GM18909 (cell line): ENCODE data around the gene STAG1.

Source experiments
- ATAC-seq: cut with Tn5 transposase; IDR thresholded peaks from one replicate; pipeline ENCODE4 v1.9.1; 2021; ENCODE audit warnings: mild to moderate bottlenecking; ENCODE audit not compliant: unreplicated experiment, poor library complexity

Gene STAG1

GRCh38 chr3:136293279-136293678 is 458.9 kb downstream of the STAG1 start:
- no peak for ATAC-seq

- no peak for ATAC-seq
Observed at GRCh38 chr3:136292500-136292899, 459.7 kb downstream of the STAG1 start.

- no peak for ATAC-seq
Observed at GRCh38 chr3:136291302-136291701, 460.9 kb downstream of the STAG1 start.
